Measurements from ENCODE around the gene COL8A2.

The COL8A2 gene

GRCh38 chr1:36088577-36089392, 36.2 kb downstream of the COL8A2 start, which contains the start of gene ADPRS:
ADPRS (plus strand) TSS chr1:36088892; CDS start chr1:36088905, 13 bp downstream.
- Histone ChIP-seq H3K9me3 (ENCODE audit: control insufficient read depth, insufficient read depth, low read depth, low read length) (no peaks in the 10 kb centered on the region), H3K4me1 (ENCODE audit: control insufficient read depth, insufficient read depth, low read length) (no peaks in the 10 kb centered on the region), H3K4me3 (ENCODE audit: low read depth, low read length) (peak within 1 kb of the TSS; percentile 91), H3K36me3 (ENCODE audit: control insufficient read depth in 2 of 2, insufficient read depth in 1 of 2, low read length in 2 of 2) (peaks cover 4 to 39% of the 10 kb centered on the region in 2 experiments; a peak in 2 of 3 replicates), H3K27ac (ENCODE audit: extremely low read depth, low read depth, low read length) (peak within 1 kb of the TSS; percentile 65; the same call in 1 of the 2 replicates)
- CTCF ChIA-PET: interaction anchor here (1.0 to 1.1 kb wide), 2 partner anchors 9 to 205 kb away, joined by 3 to 4 read pairs; partner anchors contain the start of gene AGO1
- POLR2A ChIA-PET: no interaction called here
- TF ChIP-seq ZBTB21 (tag by site-specific recombination; IDR thresholded peaks at IDR 0.05) (peak; percentile 60; the same call in 1 of the 2 replicates), ZNF658 (tag by site-specific recombination; IDR thresholded peaks at IDR 0.05) (no peak; the same call in 1 of the 2 replicates), ZNF391 (tag by site-specific recombination; IDR thresholded peaks at IDR 0.05; ENCODE audit: borderline replicate concordance, low read depth) (peak; percentile 79; the same call in 1 of the 2 replicates), ZNF677 (tag by site-specific recombination; IDR thresholded peaks at IDR 0.05) (no peak), ZSCAN16 (tag by site-specific recombination; IDR thresholded peaks at IDR 0.05) (peak; percentile 37), MEIS1 (CRISPR knock-in tag; IDR thresholded peaks at IDR 0.05; ENCODE audit: borderline replicate concordance) (no peak), ZNF76 (tag by site-specific recombination; IDR thresholded peaks at IDR 0.05; ENCODE audit: borderline replicate concordance, low read depth) (peak; percentile 88), TSHZ1 (tag by site-specific recombination; IDR thresholded peaks at IDR 0.05; ENCODE audit: borderline replicate concordance) (peak; percentile 28; the same call in 1 of the 2 replicates), ZNF184 (tag by site-specific recombination; IDR thresholded peaks at IDR 0.05) (no peak), ZNF830 (tag by site-specific recombination; IDR thresholded peaks at IDR 0.05; ENCODE audit: low read depth) (no peak), ZNF473 (tag by site-specific recombination; IDR thresholded peaks at IDR 0.05) (no peak), ZIC2 (tag by site-specific recombination; IDR thresholded peaks at IDR 0.05) (peak; percentile 82), ZNF654 (tag by site-specific recombination; IDR thresholded peaks at IDR 0.05; ENCODE audit: low read depth) (no peak), SCRT1 (tag by site-specific recombination; IDR thresholded peaks at IDR 0.05; ENCODE audit: borderline replicate concordance) (peak; percentile 83; the same call in 1 of the 2 replicates), ZNF449 (tag by site-specific recombination; IDR thresholded peaks at IDR 0.05) (peak; percentile 72), ZNF571 (tag by site-specific recombination; IDR thresholded peaks at IDR 0.05) (no peak), ZNF239 (tag by site-specific recombination; IDR thresholded peaks at IDR 0.05) (peak; percentile 22; the same call in 1 of the 2 replicates), PBX3 (CRISPR knock-in tag; IDR thresholded peaks at IDR 0.05) (peak; percentile 93; the same call in 1 of the 2 replicates), ZNF513 (tag by site-specific recombination; IDR thresholded peaks at IDR 0.05) (no peak), ZNF843 (tag by site-specific recombination; IDR thresholded peaks at IDR 0.05) (peak; percentile 82), ZBTB20 (tag by site-specific recombination; IDR thresholded peaks at IDR 0.05) (peak; percentile 98), ZNF488 (tag by site-specific recombination; IDR thresholded peaks at IDR 0.05) (no peak), ZNF221 (tag by site-specific recombination; IDR thresholded peaks at IDR 0.05; ENCODE audit: borderline replicate concordance) (no peak), ZNF292 (tag by site-specific recombination; IDR thresholded peaks at IDR 0.05; ENCODE audit: borderline replicate concordance, low read depth) (no peak), ZNF610 (tag by site-specific recombination; IDR thresholded peaks at IDR 0.05; ENCODE audit: borderline replicate concordance) (peak; percentile 89), SP7 (tag by site-specific recombination; IDR thresholded peaks at IDR 0.05) (peak; percentile 91), ZNF530 (tag by site-specific recombination; IDR thresholded peaks at IDR 0.05; ENCODE audit: low read depth) (no peak)
